Measurements from ENCODE around the gene TAS2R41.

Gene TAS2R41

GRCh38 chr7:143487566-143487965 is 9.9 kb downstream of the TAS2R41 start:
- ChIA-PET POLR2A (no interaction called here), CTCF (interaction anchor here (1.1 kb wide), 2 partner anchors 19 to 640 kb away, joined by 3 read pairs; no protein-coding TSS in a partner anchor)
- no peak for DNase-seq (ENCODE audit: extremely low spot score)
- no peak for TF ChIP-seq CTCF (IDR thresholded peaks at IDR 0.05; ENCODE audit: control extremely low read depth, extremely low read depth, low read depth, missing control alignments)

- TF ChIP-seq CTCF (IDR thresholded peaks at IDR 0.05; ENCODE audit: control extremely low read depth, extremely low read depth, low read depth, missing control alignments) = peak; percentile 38
- ChIA-PET CTCF (interaction anchor here (0.7 to 2.9 kb wide), 8 partner anchors 10 to 638 kb away, joined by 3 to 13 read pairs (median 3); no protein-coding TSS in a partner anchor), POLR2A (no interaction called here)
- DNase-seq (ENCODE audit: extremely low spot score) = no peak
Observed at GRCh38 chr7:143490717-143491306, 13.1 kb downstream of the TAS2R41 start.

- CTCF ChIA-PET = interaction anchor here (1.2 to 2.9 kb wide), 3 partner anchors 11 to 277 kb away, joined by 3 to 6 read pairs (median 3); no protein-coding TSS in a partner anchor
- DNase-seq (ENCODE audit: extremely low spot score) = no peak
- no peak for TF ChIP-seq CTCF (IDR thresholded peaks at IDR 0.05; ENCODE audit: control extremely low read depth, extremely low read depth, low read depth, missing control alignments)
- POLR2A ChIA-PET = no interaction called here
Observed at GRCh38 chr7:143492043-143492471, 14.4 kb downstream of the TAS2R41 start.

- ChIA-PET CTCF (interaction anchor here (1.5 to 2.9 kb wide), 2 partner anchors 11 to 278 kb away, joined by 3 to 6 read pairs; no protein-coding TSS in a partner anchor), POLR2A (no interaction called here)
- DNase-seq (ENCODE audit: extremely low spot score) = no peak
- TF ChIP-seq CTCF (IDR thresholded peaks at IDR 0.05; ENCODE audit: control extremely low read depth, extremely low read depth, low read depth, missing control alignments) = no peak
Observed at GRCh38 chr7:143492799-143493739, 15.4 kb downstream of the TAS2R41 start.

- ChIA-PET POLR2A (no interaction called here), CTCF (no interaction called here)
- no peak for DNase-seq (ENCODE audit: extremely low spot score)
- TF ChIP-seq CTCF (IDR thresholded peaks at IDR 0.05; ENCODE audit: control extremely low read depth, extremely low read depth, low read depth, missing control alignments) = no peak
Observed at GRCh38 chr7:143493751-143494150, 16.1 kb downstream of the TAS2R41 start.

GRCh38 chr7:143494622-143495021 is 16.9 kb downstream of the TAS2R41 start:
- CTCF ChIA-PET = no interaction called here
- TF ChIP-seq CTCF (IDR thresholded peaks at IDR 0.05; ENCODE audit: control extremely low read depth, extremely low read depth, low read depth, missing control alignments) = no peak
- POLR2A ChIA-PET = no interaction called here
- DNase-seq (ENCODE audit: extremely low spot score) = no peak
